ENCODE measurements around the gene KRTAP9-6.

GRCh38 chr17:41284546-41284945 is 19.4 kb downstream of the KRTAP9-6 start:
- TF ChIP-seq EZH2 (IDR thresholded peaks at IDR 0.05; ENCODE audit: borderline replicate concordance, low read length): no peak
- TF ChIP-seq, protein P1, sequence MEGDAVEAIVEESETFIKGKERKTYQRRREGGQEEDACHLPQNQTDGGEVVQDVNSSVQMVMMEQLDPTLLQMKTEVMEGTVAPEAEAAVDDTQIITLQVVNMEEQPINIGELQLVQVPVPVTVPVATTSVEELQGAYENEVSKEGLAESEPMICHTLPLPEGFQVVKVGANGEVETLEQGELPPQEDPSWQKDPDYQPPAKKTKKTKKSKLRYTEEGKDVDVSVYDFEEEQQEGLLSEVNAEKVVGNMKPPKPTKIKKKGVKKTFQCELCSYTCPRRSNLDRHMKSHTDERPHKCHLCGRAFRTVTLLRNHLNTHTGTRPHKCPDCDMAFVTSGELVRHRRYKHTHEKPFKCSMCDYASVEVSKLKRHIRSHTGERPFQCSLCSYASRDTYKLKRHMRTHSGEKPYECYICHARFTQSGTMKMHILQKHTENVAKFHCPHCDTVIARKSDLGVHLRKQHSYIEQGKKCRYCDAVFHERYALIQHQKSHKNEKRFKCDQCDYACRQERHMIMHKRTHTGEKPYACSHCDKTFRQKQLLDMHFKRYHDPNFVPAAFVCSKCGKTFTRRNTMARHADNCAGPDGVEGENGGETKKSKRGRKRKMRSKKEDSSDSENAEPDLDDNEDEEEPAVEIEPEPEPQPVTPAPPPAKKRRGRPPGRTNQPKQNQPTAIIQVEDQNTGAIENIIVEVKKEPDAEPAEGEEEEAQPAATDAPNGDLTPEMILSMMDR (IDR thresholded peaks at IDR 0.05; ENCODE audit: low read length): no peak
